Measurements from ENCODE around the gene NUCB2.

- TF ChIP-seq POLR2A (IDR thresholded peaks at IDR 0.05) (no peak), CTCF (IDR thresholded peaks at IDR 0.05) (no peak)
Measured at GRCh38 chr11:17298302-17298701, 21.8 kb downstream of the NUCB2 start.
